Hematopoietic multipotent progenitor cell treated with erythropoietin and hydrocortisone succinate and interleukin-3 and kit ligand, for 4 days (in vitro differentiated cells): ENCODE measurements around the gene HSPG2.
A peak's percentile ranks its signal among the peaks of the same experiment; 100 is the strongest.
"Not testable (repeated sequence)": the region's sequence is repeated elsewhere in the genome, so short reads cannot be mapped to it uniquely, and the experiment has no call there.

Experiments used
- DNase-seq: peaks from one replicate; pipeline ENCODE4 v3.0.0-alpha.2; 2015

The HSPG2 gene

GRCh38 chr1:21821385-21822019, 115.6 kb downstream of the HSPG2 start:
- DNase-seq = no peak

DNA sequence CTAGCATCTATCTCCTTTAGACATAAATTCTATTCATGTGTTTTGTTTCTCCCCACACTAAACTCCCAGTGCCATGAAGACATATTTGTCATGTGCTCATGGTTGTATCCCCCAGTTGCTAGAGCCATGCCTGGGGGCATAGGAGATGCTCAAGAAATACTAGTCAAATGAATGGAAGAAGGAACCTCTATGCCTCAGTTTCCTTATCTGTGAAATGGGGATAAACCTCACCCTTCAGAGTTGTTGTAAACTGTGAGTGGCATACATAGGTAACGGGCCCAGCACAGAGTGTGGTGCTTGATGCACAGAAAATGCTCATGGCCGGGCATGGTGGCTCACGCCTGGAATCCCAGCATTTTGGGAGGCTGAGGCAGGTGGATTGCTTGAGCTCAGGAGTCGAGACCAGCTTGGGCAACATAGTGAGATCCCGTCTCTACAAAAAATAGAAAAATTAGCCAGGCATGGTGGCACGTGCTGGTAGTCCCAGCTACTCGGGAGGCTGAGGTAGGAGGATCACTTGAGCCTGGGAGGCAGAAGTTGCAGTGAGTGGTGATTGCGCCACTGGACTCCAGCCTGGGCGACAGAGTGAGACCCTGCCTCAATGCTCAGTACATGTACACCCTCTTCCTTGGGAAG, 116.4 kb downstream of the HSPG2 start:
- DNase-seq = no peak

GRCh38 chr1:21818656-21819055, 118.5 kb downstream of the HSPG2 start:
- DNase-seq = peak; percentile 89

GRCh38 chr1:21816602-21817302, 120.4 kb downstream of the HSPG2 start:
- no peak for DNase-seq

- DNase-seq = peak; percentile 72
Measured at GRCh38 chr1:21815724-21816321, 121.3 kb downstream of the HSPG2 start.

GRCh38 chr1:21814981-21815582, 122.0 kb downstream of the HSPG2 start:
- no peak for DNase-seq

- peak; percentile 70 for DNase-seq
Measured at GRCh38 chr1:21814241-21814918, 122.7 kb downstream of the HSPG2 start.

GRCh38 chr1:21813542-21813941, 123.6 kb downstream of the HSPG2 start:
- DNase-seq = no peak

DNA sequence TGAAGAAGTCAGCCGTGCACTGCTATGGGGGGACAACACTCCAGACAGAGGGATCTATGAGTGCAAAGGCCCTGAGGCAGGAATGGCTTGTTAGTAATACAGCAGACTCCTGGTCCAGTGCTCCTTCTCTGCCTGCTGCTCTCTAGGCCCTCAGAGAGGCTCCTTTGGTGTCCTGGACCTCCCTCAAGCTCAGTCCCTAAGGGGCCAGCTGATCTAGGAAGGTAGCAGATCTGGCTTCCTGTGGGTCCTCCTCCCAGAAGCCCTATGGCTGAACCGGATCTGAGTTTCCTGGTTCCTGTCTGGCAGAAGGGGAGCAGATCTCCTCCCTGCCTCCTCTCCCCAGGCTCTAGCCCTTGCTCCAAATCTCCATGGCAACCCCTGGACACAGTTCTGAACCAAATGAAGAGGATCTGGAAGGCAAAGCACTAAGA, 125.2 kb downstream of the HSPG2 start, which contains the start of gene LDLRAD2:
Gene LDLRAD2 (plus strand): TSS at position 391 of the 431 bp plus-strand sequence. CDS start 187 bp downstream, outside the sequence.
- DNase-seq = no peak

GRCh38 chr1:21804536-21804935, 132.6 kb downstream of the HSPG2 start:
- no peak for DNase-seq

- no peak for DNase-seq
Measured at GRCh38 chr1:21801100-21801499, 136.0 kb downstream of the HSPG2 start.

DNA sequence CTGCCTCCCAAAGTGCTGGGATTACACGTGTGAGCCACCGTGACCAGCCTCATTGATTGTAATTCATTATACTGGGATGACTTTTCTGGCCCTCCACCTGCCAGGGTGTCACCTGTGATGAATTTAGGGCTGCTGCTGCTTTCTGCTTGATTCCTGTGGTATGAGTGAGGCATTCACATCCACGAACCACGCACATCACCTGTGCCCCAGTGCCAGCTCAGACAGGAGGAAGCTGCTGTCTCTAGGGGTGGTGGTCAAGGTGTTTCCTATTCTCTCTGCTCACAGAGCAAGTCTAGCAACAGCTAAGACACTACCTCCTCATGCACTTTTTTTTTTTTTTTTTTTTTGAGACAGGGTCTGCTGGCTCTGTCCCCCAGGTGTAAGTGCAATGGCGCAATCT, 137.4 kb downstream of the HSPG2 start:
- no peak for DNase-seq

GRCh38 chr1:21795075-21795474, 142.0 kb downstream of the HSPG2 start:
- no peak for DNase-seq

DNA sequence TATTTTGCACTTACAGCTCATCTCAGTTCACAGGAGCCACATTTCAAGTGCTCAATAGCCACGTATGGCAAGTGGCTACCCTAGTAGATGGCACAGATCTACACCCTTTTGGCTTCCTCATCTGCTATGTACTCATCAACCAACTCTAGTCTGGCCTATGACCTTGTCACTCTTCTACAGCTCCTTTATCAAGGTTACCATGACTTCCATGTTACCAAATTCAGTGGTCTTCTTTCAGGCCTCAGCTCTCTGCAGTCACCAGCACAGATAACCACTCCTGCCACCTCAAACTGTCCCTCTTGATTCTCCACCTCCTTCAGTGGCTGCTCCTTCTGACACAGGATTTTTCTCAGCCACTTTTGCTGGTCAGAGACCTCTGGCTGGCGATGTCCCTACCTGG, 142.5 kb downstream of the HSPG2 start:
- DNase-seq = peak; percentile 66

DNA sequence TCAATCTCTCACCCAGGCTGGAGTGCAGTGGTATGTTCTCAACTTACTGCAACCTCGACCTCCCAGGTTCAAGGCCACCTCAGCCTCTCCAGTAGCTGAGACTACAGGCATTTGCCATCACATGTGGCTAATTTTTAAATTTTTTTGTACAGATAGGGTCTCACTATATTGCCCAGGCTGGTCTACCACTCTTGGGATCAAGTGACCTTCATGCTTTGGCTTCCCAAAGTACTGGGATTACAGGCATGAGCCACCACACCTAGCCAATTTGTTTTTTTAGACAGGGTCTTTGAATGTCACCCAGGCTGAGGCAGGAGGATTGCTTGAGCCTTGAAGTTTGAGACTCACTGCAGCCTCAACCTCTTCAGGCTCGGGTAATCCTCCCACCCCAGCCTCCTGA, 144.0 kb downstream of the HSPG2 start:
- no peak for DNase-seq

- no peak for DNase-seq
Measured at GRCh38 chr1:21786640-21787039, 150.5 kb downstream of the HSPG2 start.

DNA sequence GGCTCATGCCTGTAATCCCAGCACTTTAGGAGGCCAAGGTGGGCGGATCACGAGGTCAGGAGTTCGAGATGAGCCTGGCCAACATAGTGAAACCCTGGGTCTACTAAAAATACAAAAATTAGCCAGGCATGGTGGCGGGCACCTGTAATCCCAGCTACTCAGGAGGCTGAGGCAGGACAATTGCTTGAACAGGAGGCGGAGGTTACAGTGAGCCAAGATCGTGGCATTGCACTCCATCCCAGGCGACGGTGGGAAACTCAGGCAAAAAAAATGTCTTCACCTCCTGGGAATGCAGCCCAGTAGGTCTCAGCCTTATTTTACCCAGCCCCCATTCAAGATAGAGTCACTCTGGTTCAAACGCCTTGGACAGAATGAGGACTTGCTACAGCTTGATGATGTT, 151.3 kb downstream of the HSPG2 start:
- DNase-seq = not testable (repeated sequence)

DNA sequence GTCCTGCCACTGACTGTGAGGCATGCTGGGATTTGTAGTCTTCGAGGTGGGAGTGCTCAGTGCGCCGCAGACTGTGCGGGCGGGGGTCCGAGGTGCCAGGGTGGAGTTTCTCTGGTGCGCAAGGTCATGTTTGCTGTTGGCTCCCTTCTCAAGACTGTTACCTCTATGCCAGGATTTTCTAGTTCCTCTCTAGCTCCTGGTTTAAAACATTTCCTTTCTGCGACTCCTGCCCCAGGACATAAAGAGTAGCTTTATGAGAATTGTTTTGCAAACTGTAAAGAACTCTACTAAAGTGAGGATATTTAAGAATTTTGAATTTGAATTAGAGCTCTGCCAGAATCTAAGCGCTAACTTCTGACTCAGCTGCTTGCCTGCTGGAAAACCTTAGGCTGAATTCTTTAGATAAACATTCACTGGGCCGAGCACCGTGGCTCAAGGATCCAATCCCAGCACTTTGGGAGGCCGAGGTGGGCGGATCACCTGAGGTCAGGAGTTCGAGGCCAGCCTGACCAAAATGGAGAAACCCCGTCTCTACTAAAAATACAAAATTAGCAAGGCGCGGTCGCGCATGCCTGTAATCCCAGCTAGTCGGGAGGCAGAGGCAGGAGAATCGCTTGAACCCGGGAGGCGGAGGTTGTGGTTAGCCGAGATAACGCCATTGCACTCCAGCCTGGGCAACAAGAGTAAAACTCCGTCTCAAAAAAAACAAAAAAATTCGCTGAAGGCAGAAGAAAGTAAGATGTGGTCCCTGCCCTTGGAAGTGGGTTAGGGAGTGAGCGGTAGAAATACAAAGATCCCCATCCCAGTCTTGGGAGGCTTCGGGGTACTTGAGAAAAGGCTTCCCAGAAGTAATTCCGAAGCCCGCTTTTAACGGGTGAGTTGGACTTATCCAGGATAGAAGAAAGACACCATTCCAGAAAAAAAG, 153.2 kb downstream of the HSPG2 start:
- DNase-seq = peak; percentile 99

- DNase-seq = peak; percentile 99
Measured at GRCh38 chr1:21782868-21783678, 154.0 kb downstream of the HSPG2 start, which contains the start of gene USP48. USP48 (minus strand) TSS chr1:21783149; CDS start chr1:21782957, 192 bp downstream.

- peak; percentile 84 for DNase-seq
Measured at GRCh38 chr1:21782349-21782867, 154.7 kb downstream of the HSPG2 start.
